Adrenal gland (tissue), 5 donors: ENCODE data around the gene AGPAT2.

ENCODE experiments used
- CTCF ChIP-seq, 6 experiments: fragments of 450-650 bp in 4 of 6; fragments of 200-600 bp in 2 of 6; sonication (generic) in 1 of 6; IDR thresholded peaks; 1 replicate in 5 of 6; 2 replicates in 1 of 6; pipeline versions ENCODE4 v1.5.1 to v1.8.0; 2016 to 2021; ENCODE audit warnings: antibody characterized with exemption in 6 of 6, mild to moderate bottlenecking in 2 of 6, moderate library complexity in 1 of 6
- POLR2A ChIP-seq, 2 donors: fragments of 450-650 bp; IDR thresholded peaks; one replicate each; pipeline ENCODE4 v1.6.1; 2017; ENCODE audit warnings: antibody characterized with exemption in 2 of 2, mild to moderate bottlenecking in 2 of 2, moderate library complexity in 1 of 2
- donor health status: DM: no; HTN: no; CAD: no.

- TF ChIP-seq CTCF (IDR thresholded peaks at IDR 0.05) (no peak), POLR2A (IDR thresholded peaks at IDR 0.05) (no peak)
Observed at GRCh38 chr9:136678624-136679023, 8.6 kb downstream of the AGPAT2 start.
